HG03025 (cell line): ENCODE results near the gene RASGRP3.
"Not testable (repeated sequence)": the region's sequence is repeated elsewhere in the genome, so short reads cannot be mapped to it uniquely, and the experiment has no call there.

ENCODE experiments used
- ATAC-seq: cut with Tn5 transposase; IDR thresholded peaks from one replicate; pipeline ENCODE4 v1.9.1; 2021; ENCODE audit warnings: mild to moderate bottlenecking, moderate library complexity; ENCODE audit not compliant: unreplicated experiment, low FRiP score

The RASGRP3 gene

GRCh38 chr2:33453905-33454479 is 22.5 kb upstream of the RASGRP3 start:
- ATAC-seq: no peak

GRCh38 chr2:33457556-33458247 is 18.7 kb upstream of the RASGRP3 start:
- no peak for ATAC-seq

GRCh38 chr2:33458248-33458819 is 18.1 kb upstream of the RASGRP3 start:
- ATAC-seq: no peak

- ATAC-seq: no peak
These were observed 16.7 kb upstream of the RASGRP3 start for GRCh38 chr2:33459745-33460144.

- not testable (repeated sequence) for ATAC-seq
These were observed 13.9 kb upstream of the RASGRP3 start for GRCh38 chr2:33462512-33462911.

- no peak for ATAC-seq
These were observed 9.0 kb upstream of the RASGRP3 start for GRCh38 chr2:33467413-33467812.

GRCh38 chr2:33469238-33469637 is 7.2 kb upstream of the RASGRP3 start:
- no peak for ATAC-seq

DNA sequence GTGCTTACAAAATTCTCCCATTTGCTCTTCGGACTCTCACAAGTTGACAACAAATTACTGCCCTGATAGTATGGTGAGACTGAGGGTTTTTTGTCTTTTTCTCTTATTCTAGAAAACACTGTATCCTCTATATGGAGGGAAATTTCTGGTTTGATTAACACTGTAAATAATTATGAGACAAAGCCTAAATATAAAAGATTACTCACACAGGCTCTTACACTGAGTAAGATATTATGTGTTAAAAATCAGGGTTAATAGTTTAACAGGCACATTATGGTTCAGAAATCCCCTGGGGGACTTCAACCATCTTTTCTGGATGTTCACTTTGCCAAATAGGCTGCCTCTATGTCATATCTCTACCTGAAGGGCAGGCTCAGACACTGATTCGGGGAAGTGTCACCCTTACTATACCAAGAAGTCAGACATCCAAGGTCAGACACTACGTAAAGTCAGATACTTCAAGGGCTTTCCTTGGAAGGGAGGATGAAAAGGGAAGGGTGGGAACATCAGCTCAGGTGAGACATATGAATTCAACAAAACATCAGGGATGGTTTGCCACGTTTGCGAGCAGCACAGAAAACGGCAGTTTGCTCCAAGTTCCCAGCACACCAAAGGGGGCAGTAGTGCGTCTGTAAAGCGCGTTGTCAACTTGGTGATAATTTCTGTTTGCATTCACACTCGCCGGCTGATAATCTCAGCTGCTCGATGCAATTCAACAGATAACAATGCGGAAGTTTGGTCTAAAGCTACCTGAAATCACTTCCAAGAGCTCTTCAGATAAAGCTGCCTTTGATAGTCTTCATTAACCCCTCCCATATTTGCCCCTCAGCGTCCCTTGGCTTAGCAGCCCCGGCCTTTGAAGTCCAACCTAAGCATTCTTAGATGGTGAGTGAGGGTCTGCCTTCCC is 972 bp upstream of the RASGRP3 start:
- peak; percentile 42 for ATAC-seq

- no peak for ATAC-seq
These were observed 343 bp downstream of the RASGRP3 start for GRCh38 chr2:33476793-33477190.

GRCh38 chr2:33477473-33478468 is 1.3 kb downstream of the RASGRP3 start:
- ATAC-seq: peak; percentile 28

GRCh38 chr2:33478968-33479731 is 2.7 kb downstream of the RASGRP3 start:
- ATAC-seq: no peak

DNA sequence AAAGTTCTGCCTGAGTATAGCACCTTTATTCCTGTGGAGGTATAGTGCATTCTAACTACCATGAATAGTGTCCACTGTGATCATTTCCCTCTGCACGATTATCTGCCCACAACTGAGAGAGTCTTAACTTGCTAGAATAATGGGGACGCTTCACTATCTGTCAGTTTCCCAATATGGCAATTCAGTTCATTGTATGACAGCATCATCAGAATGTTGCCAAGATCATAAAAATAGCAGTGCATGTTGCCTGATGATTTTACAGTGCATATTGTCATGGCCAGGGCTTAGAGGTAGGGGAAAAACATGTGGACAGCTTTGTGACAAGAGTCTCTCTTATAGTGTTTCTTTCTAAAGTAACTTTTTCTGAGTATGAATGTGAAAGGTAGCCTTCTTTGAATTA is 6.1 kb downstream of the RASGRP3 start:
- no peak for ATAC-seq

DNA sequence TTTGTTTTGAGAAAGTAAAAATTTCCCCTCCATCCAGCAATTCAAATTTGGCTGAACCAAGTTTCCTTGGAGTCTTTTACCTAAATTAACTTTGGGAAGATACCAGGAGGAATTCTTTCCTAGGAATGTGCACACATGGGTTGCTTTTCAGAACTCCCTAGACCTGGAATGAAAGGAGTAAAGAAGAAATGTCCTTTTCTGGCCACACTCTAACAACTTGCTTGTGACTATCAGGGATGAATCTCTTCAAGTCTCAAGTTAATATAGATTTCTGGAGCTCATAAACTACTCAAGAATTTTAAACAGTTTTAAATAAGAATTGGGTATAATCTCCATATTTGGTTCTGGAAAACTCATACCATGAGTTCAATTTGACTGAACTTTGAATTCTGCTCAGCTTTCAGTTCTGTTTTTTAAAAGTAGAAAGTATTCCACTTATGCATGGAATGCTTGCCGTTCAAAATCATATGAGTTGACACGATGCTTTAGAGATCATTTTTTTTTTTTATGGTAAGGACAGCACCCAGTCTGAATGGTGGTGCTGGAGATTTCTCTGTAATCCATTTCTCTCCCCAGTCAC is 7.7 kb downstream of the RASGRP3 start:
- no peak for ATAC-seq

GRCh38 chr2:33485051-33485450 is 8.6 kb downstream of the RASGRP3 start:
- ATAC-seq: no peak

DNA sequence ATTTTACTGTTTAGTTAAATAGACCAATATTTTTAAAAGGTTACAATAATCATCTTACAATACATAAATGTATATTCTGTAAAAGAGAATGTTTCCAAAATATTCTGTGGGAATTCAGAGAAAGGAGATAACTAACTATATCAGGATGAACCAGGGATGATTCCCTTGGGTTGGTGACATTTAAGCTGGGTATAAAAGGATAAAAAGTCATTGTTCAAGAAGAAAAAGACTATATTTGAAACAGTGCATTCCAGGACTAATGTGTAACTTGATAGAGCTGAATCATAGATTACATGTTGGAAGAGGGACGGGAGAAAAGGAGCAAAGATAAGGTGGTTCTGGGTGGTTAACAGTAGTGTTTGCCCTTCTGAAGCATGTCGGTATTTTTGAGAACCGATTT is 10.1 kb downstream of the RASGRP3 start:
- ATAC-seq: no peak

DNA sequence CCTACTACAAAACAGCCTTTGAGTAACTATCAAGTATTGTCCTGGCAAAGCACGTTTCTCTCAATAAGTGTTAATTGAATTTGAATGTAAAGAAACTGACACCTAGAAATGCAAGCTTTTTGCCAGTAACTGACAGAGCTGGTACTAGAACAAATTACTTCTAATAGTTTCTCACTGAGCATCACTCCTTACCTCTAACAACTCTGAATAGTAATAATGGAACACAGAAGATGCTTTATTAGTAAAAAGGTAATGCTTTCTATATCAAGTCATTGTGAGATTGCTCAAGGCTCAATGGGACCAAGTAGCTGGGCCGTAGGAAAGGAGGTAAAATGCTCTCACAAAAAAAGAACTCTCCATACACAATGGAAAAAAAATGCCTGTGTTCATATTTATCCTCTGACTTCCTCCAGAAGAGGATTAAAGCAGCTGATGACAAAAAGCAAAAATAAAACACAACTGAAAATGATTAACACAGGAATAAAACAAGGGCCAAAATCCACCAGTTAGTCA is 11.8 kb downstream of the RASGRP3 start:
- peak; percentile 38 for ATAC-seq

- ATAC-seq: peak; percentile 36
These were observed 12.5 kb downstream of the RASGRP3 start for GRCh38 chr2:33488715-33489540.
